Measurements from ENCODE around the gene EFL1.

Gene EFL1

GRCh38 chr15:82126346-82126745 lies 136.2 kb downstream of the EFL1 start:
- Histone ChIP-seq H3K36me3 (ENCODE audit: control insufficient read depth in 1 of 2, insufficient read depth in 2 of 2, low read depth in 1 of 2, low read length in 2 of 2) (peaks cover 2 to 20% of the 10 kb centered on the region in 2 experiments), H4K91ac (ENCODE audit: low read length) (no peak overlapping the region), H3K27me3 (ENCODE audit: control insufficient read depth in 1 of 2, insufficient read depth in 1 of 2, low read length in 2 of 2) (no peaks in the 10 kb centered on the region), H2BK15ac (ENCODE audit: low read depth, poor library complexity, severe bottlenecking) (no peak overlapping the region), H3K23ac (ENCODE audit: low read length in 2 of 2) (no peak overlapping the region), H2BK120ac (ENCODE audit: low read depth, low read length) (no peak overlapping the region), H3K27ac (ENCODE audit: low read length, poor library complexity, severe bottlenecking) (no peak overlapping the region), H2BK12ac (ENCODE audit: low read length in 2 of 2) (no peak overlapping the region), H3K4ac (ENCODE audit: low read depth in 1 of 2, low read length in 2 of 2) (no peak overlapping the region), H3K18ac (ENCODE audit: low read depth in 1 of 2, low read length in 2 of 2) (no peak overlapping the region), H3K4me3 (ENCODE audit: insufficient read depth in 1 of 2, low read depth in 1 of 2, low read length in 2 of 2) (no peak overlapping the region), H3K9ac (ENCODE audit: low read length) (no peak overlapping the region), H3K4me2 (ENCODE audit: low read length, poor library complexity, severe bottlenecking) (no peak overlapping the region), H3K4me1 (ENCODE audit: control insufficient read depth, insufficient read depth, low read depth, low read length) (peaks cover 6% of the 10 kb centered on the region), H2AFZ (ENCODE audit: low read depth, low read length) (no peak overlapping the region), H3K9me3 (ENCODE audit: control insufficient read depth, low read length) (no peaks in the 10 kb centered on the region), H3K14ac (ENCODE audit: low read length in 2 of 2) (no peak overlapping the region), H2AK5ac (ENCODE audit: low read length, severe bottlenecking) (no peak overlapping the region), H3K79me1 (replicated peaks; ENCODE audit: low read length, poor library complexity, severe bottlenecking) (no peaks in the 10 kb centered on the region), H4K8ac (ENCODE audit: low read length) (no peak overlapping the region), H2BK5ac (ENCODE audit: low read depth, low read length, poor library complexity, severe bottlenecking) (no peak overlapping the region)
- 97% methylated on average over 3 of the region's 3 CpGs for WGBS
- no peak for DNase-seq

- no peak overlapping the region for H3K14ac ChIP-seq (ENCODE audit: low read length in 2 of 2)
- H2AFZ ChIP-seq (ENCODE audit: low read depth, low read length) = no peak overlapping the region
- no peak overlapping the region for H4K8ac ChIP-seq (ENCODE audit: low read length)
- no peak overlapping the region for H2BK12ac ChIP-seq (ENCODE audit: low read length in 2 of 2)
- peaks cover 2 to 20% of the 10 kb centered on the region in 2 experiments for H3K36me3 ChIP-seq (ENCODE audit: control insufficient read depth in 1 of 2, insufficient read depth in 2 of 2, low read depth in 1 of 2, low read length in 2 of 2)
- no peaks in the 10 kb centered on the region for H3K9me3 ChIP-seq (ENCODE audit: control insufficient read depth, low read length)
- no peak overlapping the region for H2BK120ac ChIP-seq (ENCODE audit: low read depth, low read length)
- H4K91ac ChIP-seq (ENCODE audit: low read length) = peak overlapping the region; percentile 58
- no peak for DNase-seq
- H3K4me1 ChIP-seq (ENCODE audit: control insufficient read depth, insufficient read depth, low read depth, low read length) = peaks cover 2% of the 10 kb centered on the region
- no peaks in the 10 kb centered on the region for H3K79me1 ChIP-seq (replicated peaks; ENCODE audit: low read length, poor library complexity, severe bottlenecking)
- no peak overlapping the region for H2BK5ac ChIP-seq (ENCODE audit: low read depth, low read length, poor library complexity, severe bottlenecking)
- H3K18ac ChIP-seq (ENCODE audit: low read depth in 1 of 2, low read length in 2 of 2) = no peak overlapping the region
- no peak overlapping the region for H3K23ac ChIP-seq (ENCODE audit: low read length in 2 of 2)
- H3K27ac ChIP-seq (ENCODE audit: low read length, poor library complexity, severe bottlenecking) = no peak overlapping the region
- H3K4ac ChIP-seq (ENCODE audit: low read depth in 1 of 2, low read length in 2 of 2) = no peak overlapping the region
- no peak overlapping the region for H2AK5ac ChIP-seq (ENCODE audit: low read length, severe bottlenecking)
- H3K4me2 ChIP-seq (ENCODE audit: low read length, poor library complexity, severe bottlenecking) = no peak overlapping the region
- H2BK15ac ChIP-seq (ENCODE audit: low read depth, poor library complexity, severe bottlenecking) = peak overlapping the region; percentile 62
- 79% methylated on average over 9 of the region's 9 CpGs for WGBS
- no peaks in the 10 kb centered on the region for H3K27me3 ChIP-seq (ENCODE audit: control insufficient read depth in 1 of 2, insufficient read depth in 1 of 2, low read length in 2 of 2)
- no peak overlapping the region for H3K9ac ChIP-seq (ENCODE audit: low read length)
- H3K4me3 ChIP-seq (ENCODE audit: insufficient read depth in 1 of 2, low read depth in 1 of 2, low read length in 2 of 2) = no peak overlapping the region
Observed at GRCh38 chr15:82124331-82125263, 137.9 kb downstream of the EFL1 start.

DNA sequence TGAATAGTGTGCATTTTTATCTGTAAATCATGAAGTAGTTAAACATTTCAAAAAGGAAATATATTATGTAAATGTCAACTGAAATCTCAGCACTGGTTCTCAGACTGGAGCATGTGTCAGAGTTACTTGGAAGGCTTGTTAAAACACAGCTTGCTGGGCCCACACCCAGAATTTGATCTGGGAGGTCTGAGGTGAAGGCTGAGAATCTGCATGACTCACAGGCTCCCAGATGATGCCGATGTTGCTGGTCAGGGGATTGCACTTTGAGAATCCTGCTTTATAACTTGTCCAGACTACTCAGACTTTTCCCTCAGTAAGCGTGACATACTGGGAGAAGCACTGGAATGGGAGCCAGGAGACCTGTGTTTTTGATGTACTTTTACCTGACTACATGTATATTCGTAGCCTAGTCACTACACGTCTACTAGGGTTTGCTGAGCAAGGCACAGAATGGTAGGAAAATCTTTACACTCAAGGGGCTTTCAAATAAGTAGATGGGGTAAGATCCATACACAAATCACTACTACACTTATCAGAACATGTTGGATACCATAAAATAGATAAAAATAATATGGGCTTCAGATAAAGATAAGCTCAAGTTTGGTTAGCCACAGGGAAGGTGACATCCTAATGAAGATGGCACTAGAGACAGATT lies 139.7 kb downstream of the EFL1 start:
- no peak overlapping the region for H2BK120ac ChIP-seq (ENCODE audit: low read depth, low read length)
- no peak overlapping the region for H3K23ac ChIP-seq (ENCODE audit: low read length in 2 of 2)
- H3K36me3 ChIP-seq (ENCODE audit: control insufficient read depth in 1 of 2, insufficient read depth in 2 of 2, low read depth in 1 of 2, low read length in 2 of 2) = peaks cover 2 to 25% of the 10 kb centered on the region in 2 experiments
- no peak overlapping the region for H3K18ac ChIP-seq (ENCODE audit: low read depth in 1 of 2, low read length in 2 of 2)
- WGBS = 42% methylated on average over 3 of the region's 4 CpGs
- no peak overlapping the region for H3K4me3 ChIP-seq (ENCODE audit: insufficient read depth in 1 of 2, low read depth in 1 of 2, low read length in 2 of 2)
- DNase-seq = peak; percentile 92
- no peak overlapping the region for H3K4me2 ChIP-seq (ENCODE audit: low read length, poor library complexity, severe bottlenecking)
- H2BK15ac ChIP-seq (ENCODE audit: low read depth, poor library complexity, severe bottlenecking) = no peak overlapping the region
- no peak overlapping the region for H3K4ac ChIP-seq (ENCODE audit: low read depth in 1 of 2, low read length in 2 of 2)
- H3K14ac ChIP-seq (ENCODE audit: low read length in 2 of 2) = no peak overlapping the region
- H2AFZ ChIP-seq (ENCODE audit: low read depth, low read length) = no peak overlapping the region
- H2BK5ac ChIP-seq (ENCODE audit: low read depth, low read length, poor library complexity, severe bottlenecking) = no peak overlapping the region
- H2BK12ac ChIP-seq (ENCODE audit: low read length in 2 of 2) = no peak overlapping the region
- H3K4me1 ChIP-seq (ENCODE audit: control insufficient read depth, insufficient read depth, low read depth, low read length) = no peaks in the 10 kb centered on the region
- no peak overlapping the region for H4K8ac ChIP-seq (ENCODE audit: low read length)
- H3K9me3 ChIP-seq (ENCODE audit: control insufficient read depth, low read length) = no peaks in the 10 kb centered on the region
- H3K27ac ChIP-seq (ENCODE audit: low read length, poor library complexity, severe bottlenecking) = peak overlapping the region; percentile 14
- no peaks in the 10 kb centered on the region for H3K79me1 ChIP-seq (replicated peaks; ENCODE audit: low read length, poor library complexity, severe bottlenecking)
- H2AK5ac ChIP-seq (ENCODE audit: low read length, severe bottlenecking) = no peak overlapping the region
- H3K9ac ChIP-seq (ENCODE audit: low read length) = peak overlapping the region; percentile 45
- no peak overlapping the region for H4K91ac ChIP-seq (ENCODE audit: low read length)
- H3K27me3 ChIP-seq (ENCODE audit: control insufficient read depth in 1 of 2, insufficient read depth in 1 of 2, low read length in 2 of 2) = no peaks in the 10 kb centered on the region

DNA sequence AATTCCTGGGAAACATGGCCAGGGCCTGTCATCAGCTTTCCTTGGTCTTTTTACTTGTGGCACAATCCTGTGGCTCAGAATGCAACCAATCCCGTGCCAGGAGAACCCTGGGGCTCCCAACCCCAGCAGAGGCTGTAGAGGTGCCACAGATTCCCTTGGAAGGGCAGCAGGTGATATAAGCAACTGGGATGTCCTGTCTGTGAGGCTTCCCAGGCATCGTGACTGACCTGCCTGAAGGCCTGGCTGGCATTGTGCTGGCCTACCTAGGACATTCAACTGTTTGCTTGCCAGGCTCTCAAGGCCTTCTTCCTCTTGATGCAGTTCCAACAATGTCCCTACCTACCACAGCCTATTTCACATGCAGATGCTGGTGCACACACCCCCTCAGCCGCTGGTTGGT lies 144.5 kb downstream of the EFL1 start:
- Histone ChIP-seq H3K18ac (ENCODE audit: low read depth in 1 of 2, low read length in 2 of 2) (no peak overlapping the region), H2BK5ac (ENCODE audit: low read depth, low read length, poor library complexity, severe bottlenecking) (no peak overlapping the region), H3K4me3 (ENCODE audit: insufficient read depth in 1 of 2, low read depth in 1 of 2, low read length in 2 of 2) (no peak overlapping the region), H4K8ac (ENCODE audit: low read length) (no peak overlapping the region), H2AK5ac (ENCODE audit: low read length, severe bottlenecking) (no peak overlapping the region), H3K27me3 (ENCODE audit: control insufficient read depth in 1 of 2, insufficient read depth in 1 of 2, low read length in 2 of 2) (no peaks in the 10 kb centered on the region), H3K9me3 (ENCODE audit: control insufficient read depth, low read length) (no peaks in the 10 kb centered on the region), H2BK120ac (ENCODE audit: low read depth, low read length) (no peak overlapping the region), H3K23ac (ENCODE audit: low read length in 2 of 2) (no peak overlapping the region), H3K79me1 (replicated peaks; ENCODE audit: low read length, poor library complexity, severe bottlenecking) (no peaks in the 10 kb centered on the region), H2BK12ac (ENCODE audit: low read length in 2 of 2) (no peak overlapping the region), H3K14ac (ENCODE audit: low read length in 2 of 2) (no peak overlapping the region), H3K27ac (ENCODE audit: low read length, poor library complexity, severe bottlenecking) (no peak overlapping the region), H2AFZ (ENCODE audit: low read depth, low read length) (no peak overlapping the region), H3K36me3 (ENCODE audit: control insufficient read depth in 1 of 2, insufficient read depth in 2 of 2, low read depth in 1 of 2, low read length in 2 of 2) (peaks cover 0 to 11% of the 10 kb centered on the region in 2 experiments), H3K4me2 (ENCODE audit: low read length, poor library complexity, severe bottlenecking) (no peak overlapping the region), H3K4me1 (ENCODE audit: control insufficient read depth, insufficient read depth, low read depth, low read length) (no peaks in the 10 kb centered on the region), H3K9ac (ENCODE audit: low read length) (no peak overlapping the region), H2BK15ac (ENCODE audit: low read depth, poor library complexity, severe bottlenecking) (no peak overlapping the region), H4K91ac (ENCODE audit: low read length) (no peak overlapping the region), H3K4ac (ENCODE audit: low read depth in 1 of 2, low read length in 2 of 2) (no peak overlapping the region)
- 58% methylated on average over 2 of the region's 3 CpGs for WGBS
- no peak for DNase-seq
